Activated naive CD4-positive, alpha-beta T cell treated with anti-CD3 and anti-CD28 coated beads for 36 hours (primary cell): ENCODE measurements around the gene NAA15. TPM values are rescaled to one million over a fixed set of nuclear protein-coding genes. Genes with fewer than 3 reads are reported as not detected.
A peak's percentile ranks its signal among the peaks of the same experiment; 100 is the strongest.
"Not testable (repeated sequence)": the region's sequence is repeated elsewhere in the genome, so short reads cannot be mapped to it uniquely, and the experiment has no call there.

Experiments used
- CTCF ChIA-PET: fragments of 350-600 bp; sonication (Branson Sonifier 250); formaldehyde crosslinking; loops from one replicate; lab custom pipeline; 2021; ENCODE audit warnings: antibody characterized with exemption; lab: Charles Lee
- DNase-seq: peaks from one replicate; pipeline ENCODE4 v3.0.0-alpha.2; 2020
- H3K27ac Mint-ChIP-seq: one replicate; pipeline ENCODE4 v1.8.0; 2021; ENCODE audit warnings: mild to moderate bottlenecking, mixed read lengths
- H3K27me3 Mint-ChIP-seq: one replicate; pipeline ENCODE4 v1.8.0; 2021; ENCODE audit warnings: low read depth, mixed read lengths
- H3K36me3 Mint-ChIP-seq: one replicate; pipeline ENCODE4 v1.8.0; 2021; ENCODE audit warnings: low read depth, mixed read lengths
- H3K4me1 Mint-ChIP-seq: one replicate; pipeline ENCODE4 v1.8.0; 2021; ENCODE audit warnings: low read depth, mixed read lengths
- H3K4me3 Mint-ChIP-seq: one replicate; pipeline ENCODE4 v1.8.0; 2021; ENCODE audit warnings: mild to moderate bottlenecking, moderate library complexity, mixed read lengths
- H3K9me3 Mint-ChIP-seq: one replicate; pipeline ENCODE4 v1.8.0; 2021; ENCODE audit warnings: mixed read lengths
- intact Hi-C: fragments of 100-400 bp; cut with micrococcal nuclease; formaldehyde crosslinking; loops from one replicate; pipeline ENCODE4 v1.15.1; 2023
- total RNA-seq, 2 experiments: library from RNA; stranded (reverse); gene quantifications; one replicate each; pipeline ENCODE4 v1.2.3, GENCODE V29; 2021

The NAA15 gene
- total RNA-seq, 2 experiments from 2014 or later: 91.5 to 94.0 TPM

DNA sequence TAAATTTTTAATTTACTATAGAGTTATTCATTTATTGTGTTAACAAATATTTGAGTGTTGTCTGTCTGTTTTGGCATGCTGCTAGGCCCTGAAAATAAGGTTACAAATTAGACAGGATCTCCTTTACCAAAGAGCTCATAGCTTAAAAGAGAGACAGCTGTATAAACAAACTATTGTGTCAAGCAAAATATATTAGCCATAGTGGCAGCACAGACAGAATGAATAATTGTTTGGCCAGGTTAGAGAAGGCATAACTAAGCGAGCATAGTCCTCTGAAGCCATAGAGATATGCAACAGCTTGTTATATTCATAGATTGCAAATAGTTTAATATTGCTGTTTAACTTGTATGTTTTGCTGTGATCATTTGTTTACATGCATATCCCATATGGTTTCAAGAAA is 67.7 kb downstream of the NAA15 start:
- H3K36me3 Mint-ChIP-seq: peaks cover 34% of the 10 kb centered on the region
- H3K27me3 Mint-ChIP-seq: no peaks in the 10 kb centered on the region
- H3K4me1 Mint-ChIP-seq: peaks cover 5% of the 10 kb centered on the region
- no peak overlapping the region for H3K4me3 Mint-ChIP-seq
- H3K9me3 Mint-ChIP-seq: no peaks in the 10 kb centered on the region
- no peak overlapping the region for H3K27ac Mint-ChIP-seq
- CTCF ChIA-PET: interaction anchor here (0.6 to 0.7 kb wide), 2 partner anchors 224 to 307 kb away, joined by 3 to 5 read pairs; no protein-coding TSS in a partner anchor
- DNase-seq: no peak
- intact Hi-C loops: no loop called here

DNA sequence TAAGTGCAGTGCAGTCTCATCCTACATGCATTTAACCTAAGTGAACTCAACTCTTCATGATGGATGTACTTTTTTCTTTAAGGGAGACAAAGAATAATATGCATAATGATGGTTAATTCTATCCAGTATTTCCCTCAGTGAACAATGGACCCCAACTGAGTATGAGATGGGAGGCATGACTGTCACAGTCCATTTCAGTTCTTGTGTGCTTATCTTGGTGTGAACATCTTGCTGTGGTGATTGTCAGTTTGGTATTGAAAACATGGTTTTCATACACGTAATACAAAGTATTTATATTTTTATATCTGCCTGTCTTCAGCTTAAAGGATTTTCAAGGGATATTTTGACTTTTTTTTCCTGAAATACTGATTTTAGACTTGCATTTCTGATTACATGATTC is 72.9 kb downstream of the NAA15 start:
- H3K36me3 Mint-ChIP-seq: peaks cover 34% of the 10 kb centered on the region
- H3K27ac Mint-ChIP-seq: no peak overlapping the region
- H3K9me3 Mint-ChIP-seq: no peaks in the 10 kb centered on the region
- H3K27me3 Mint-ChIP-seq: no peaks in the 10 kb centered on the region
- intact Hi-C loops: no loop called here
- no peak overlapping the region for H3K4me3 Mint-ChIP-seq
- CTCF ChIA-PET: interaction anchor here (0.7 kb wide), 1 partner anchor 264 kb away, joined by 3 read pairs; no protein-coding TSS in a partner anchor
- peaks cover 2% of the 10 kb centered on the region for H3K4me1 Mint-ChIP-seq
- DNase-seq: no peak

DNA sequence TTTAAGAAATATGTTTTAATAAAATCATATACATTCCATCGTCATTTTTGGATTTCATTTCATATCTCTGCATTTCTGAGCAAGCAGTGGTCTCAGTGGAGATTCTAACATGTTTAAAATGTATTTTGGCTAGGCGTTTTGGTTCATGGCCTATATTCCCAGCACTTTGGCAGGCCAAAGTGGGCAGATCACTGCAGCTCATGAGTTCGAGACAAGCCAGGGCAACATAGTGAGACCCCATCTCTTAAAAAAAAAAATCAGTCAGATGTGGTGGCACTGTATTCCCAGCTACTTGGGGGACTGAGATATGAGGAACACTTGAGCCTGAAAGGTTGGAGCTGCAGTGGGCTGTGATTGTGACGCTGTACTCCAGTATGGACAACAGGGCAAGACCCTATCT is 85.1 kb downstream of the NAA15 start:
- no peaks in the 10 kb centered on the region for H3K9me3 Mint-ChIP-seq
- H3K36me3 Mint-ChIP-seq: peaks cover 18% of the 10 kb centered on the region
- peaks cover 3% of the 10 kb centered on the region for H3K4me1 Mint-ChIP-seq
- CTCF ChIA-PET: interaction anchor here (0.6 kb wide), 1 partner anchor 278 kb away, joined by 5 read pairs; no protein-coding TSS in a partner anchor
- DNase-seq: no peak
- H3K27ac Mint-ChIP-seq: no peak overlapping the region
- intact Hi-C loops: no loop called here
- no peak overlapping the region for H3K4me3 Mint-ChIP-seq
- H3K27me3 Mint-ChIP-seq: no peaks in the 10 kb centered on the region

DNA sequence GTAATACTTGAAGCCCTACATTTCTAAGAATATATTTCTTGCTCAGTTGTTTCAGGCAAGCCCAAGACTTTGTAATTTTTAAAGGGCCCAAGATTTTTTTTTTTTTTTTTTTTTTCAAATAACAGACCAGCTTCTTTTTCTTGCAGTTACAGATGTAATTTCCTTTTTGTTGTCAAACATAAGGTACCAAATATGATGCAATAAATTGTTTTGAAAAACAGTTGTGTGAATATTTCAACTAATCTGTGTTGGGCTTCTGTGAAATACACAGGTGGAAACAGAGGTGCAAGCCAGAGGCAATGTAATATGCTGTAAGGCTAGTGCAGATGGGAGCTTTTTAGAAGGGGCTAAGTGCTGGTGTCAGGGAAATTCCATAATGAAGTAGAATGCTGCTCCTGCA is 87.8 kb downstream of the NAA15 start:
- H3K9me3 Mint-ChIP-seq: no peaks in the 10 kb centered on the region
- H3K27ac Mint-ChIP-seq: no peak overlapping the region
- H3K4me1 Mint-ChIP-seq: peaks cover 3% of the 10 kb centered on the region
- CTCF ChIA-PET: no interaction called here
- no peaks in the 10 kb centered on the region for H3K27me3 Mint-ChIP-seq
- intact Hi-C loops: no loop called here
- peaks cover 30% of the 10 kb centered on the region for H3K36me3 Mint-ChIP-seq
- H3K4me3 Mint-ChIP-seq: no peak overlapping the region
- DNase-seq: no peak

DNA sequence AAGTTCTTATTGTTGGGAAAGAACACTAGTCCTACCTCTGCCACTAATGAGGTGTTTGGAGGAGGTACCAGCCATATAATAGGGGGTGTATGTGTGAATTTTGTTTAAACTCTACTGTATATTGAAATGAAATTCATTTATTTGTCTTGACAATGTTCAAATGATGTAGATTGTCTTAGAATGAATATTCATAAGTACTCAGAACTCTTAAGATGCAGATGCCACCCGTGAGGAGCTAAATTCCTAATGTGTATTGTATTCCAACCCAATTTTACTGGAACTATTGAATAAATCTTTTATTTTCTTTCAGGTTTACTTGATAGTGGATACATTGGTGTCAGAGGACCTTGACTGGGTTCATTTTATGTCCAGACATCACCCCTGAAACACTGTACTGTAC is 88.7 kb downstream of the NAA15 start:
- no peak for DNase-seq
- CTCF ChIA-PET: interaction anchor here (1.3 kb wide), 1 partner anchor 17 kb away, joined by 3 read pairs; no protein-coding TSS in a partner anchor
- Mint-ChIP-seq H3K4me1 (peaks cover 3% of the 10 kb centered on the region), H3K4me3 (no peak overlapping the region), H3K36me3 (peaks cover 32% of the 10 kb centered on the region), H3K9me3 (no peaks in the 10 kb centered on the region), H3K27me3 (no peaks in the 10 kb centered on the region), H3K27ac (no peak overlapping the region)
- intact Hi-C loops: no loop called here

DNA sequence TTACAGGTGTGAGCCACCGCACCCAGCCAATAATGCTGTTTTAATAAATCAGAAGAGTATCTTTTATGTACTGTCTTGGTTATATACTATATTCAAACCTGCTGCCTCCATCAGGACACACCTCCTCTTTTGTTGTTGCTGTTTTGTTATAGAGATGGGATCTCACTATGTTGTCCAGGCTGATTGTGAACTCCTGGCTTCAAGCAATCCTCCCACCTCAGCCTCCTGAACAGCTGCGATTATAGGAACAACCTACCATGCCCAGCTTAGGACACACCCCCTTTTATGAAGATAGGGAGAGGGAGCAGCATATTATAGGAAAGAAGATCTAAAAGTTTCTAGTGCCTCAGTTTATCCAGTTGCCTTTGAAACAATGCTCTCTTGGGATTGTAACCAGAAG is 90.4 kb downstream of the NAA15 start:
- no peaks in the 10 kb centered on the region for H3K4me1 Mint-ChIP-seq
- no peak overlapping the region for H3K27ac Mint-ChIP-seq
- H3K9me3 Mint-ChIP-seq: no peaks in the 10 kb centered on the region
- intact Hi-C loops: no loop called here
- peaks cover 32% of the 10 kb centered on the region for H3K36me3 Mint-ChIP-seq
- CTCF ChIA-PET: no interaction called here
- H3K4me3 Mint-ChIP-seq: no peak overlapping the region
- no peaks in the 10 kb centered on the region for H3K27me3 Mint-ChIP-seq
- no peak for DNase-seq

DNA sequence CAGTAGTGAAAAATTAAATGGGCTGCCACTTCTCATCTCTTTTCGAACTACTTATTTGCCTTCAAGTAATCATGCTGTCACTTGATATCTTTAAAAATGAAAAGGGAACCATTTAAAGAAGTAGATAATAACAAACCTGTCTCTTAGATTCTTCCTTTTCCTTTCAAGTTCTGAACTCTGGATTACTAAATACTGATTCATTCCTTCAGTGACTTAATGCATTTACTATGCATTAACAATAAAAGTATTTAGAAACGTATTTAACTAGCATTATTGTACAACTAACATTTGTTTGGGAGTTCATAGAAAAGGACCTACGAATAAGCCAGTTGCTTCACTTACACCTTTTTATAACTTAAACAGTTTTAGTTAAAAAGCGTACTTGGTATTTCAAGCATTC is 91.5 kb downstream of the NAA15 start:
- Mint-ChIP-seq H3K9me3 (no peaks in the 10 kb centered on the region), H3K27me3 (no peaks in the 10 kb centered on the region), H3K4me3 (no peak overlapping the region), H3K27ac (no peak overlapping the region), H3K4me1 (no peaks in the 10 kb centered on the region), H3K36me3 (peaks cover 34% of the 10 kb centered on the region)
- CTCF ChIA-PET: no interaction called here
- no peak for DNase-seq
- intact Hi-C loops: no loop called here

DNA sequence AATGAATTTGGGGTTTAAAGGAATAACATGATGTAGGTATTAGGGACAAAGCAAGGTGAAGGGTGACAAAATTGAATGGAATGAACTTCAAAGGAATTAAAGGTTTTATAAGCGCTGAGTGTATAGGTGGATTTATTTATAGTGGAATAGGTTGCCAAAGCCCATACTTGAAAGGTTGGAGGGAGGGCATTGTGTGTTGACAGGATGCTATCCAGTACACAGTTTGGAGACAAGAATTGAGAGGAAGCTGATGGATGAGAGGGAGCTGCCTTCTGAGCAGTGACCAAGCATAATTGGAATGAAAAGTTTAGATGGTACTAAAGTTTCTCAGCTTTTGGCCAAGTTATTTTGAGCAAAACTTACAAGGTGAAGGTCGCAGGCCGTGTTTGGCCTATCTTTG is 100.1 kb downstream of the NAA15 start:
- CTCF ChIA-PET: interaction anchor here (0.5 kb wide), 1 partner anchor 13 kb away, joined by 3 read pairs; no protein-coding TSS in a partner anchor
- intact Hi-C loops: no loop called here
- DNase-seq: no peak
- Mint-ChIP-seq H3K4me1 (no peaks in the 10 kb centered on the region), H3K4me3 (no peak overlapping the region), H3K27ac (no peak overlapping the region), H3K27me3 (no peaks in the 10 kb centered on the region), H3K36me3 (peaks cover 7% of the 10 kb centered on the region), H3K9me3 (no peaks in the 10 kb centered on the region)

DNA sequence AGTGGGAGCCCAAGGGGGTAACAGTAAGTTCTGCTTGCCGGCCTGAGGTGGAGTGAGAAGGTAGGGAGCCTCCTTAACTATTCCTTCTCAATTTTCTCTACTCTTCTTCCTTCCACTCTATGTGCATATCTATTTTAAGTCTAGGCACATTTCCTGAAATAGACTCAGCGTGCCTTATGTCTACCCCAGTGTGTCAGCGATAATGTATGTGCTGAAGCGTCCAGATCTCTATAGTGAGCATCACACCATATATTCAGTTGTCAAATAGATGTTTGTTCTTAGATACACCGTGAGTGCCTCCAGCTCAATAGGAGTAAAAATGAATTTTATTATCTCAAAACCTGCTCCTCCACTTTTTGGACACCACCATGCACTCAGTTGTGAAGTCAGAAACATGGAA is 101.1 kb downstream of the NAA15 start:
- intact Hi-C loops: no loop called here
- CTCF ChIA-PET: interaction anchor here (1.5 kb wide), 1 partner anchor 302 kb away, joined by 3 read pairs; no protein-coding TSS in a partner anchor
- Mint-ChIP-seq H3K4me1 (no peaks in the 10 kb centered on the region), H3K4me3 (no peak overlapping the region), H3K36me3 (peaks cover 8% of the 10 kb centered on the region), H3K27ac (no peak overlapping the region), H3K27me3 (no peaks in the 10 kb centered on the region), H3K9me3 (no peaks in the 10 kb centered on the region)
- no peak for DNase-seq

DNA sequence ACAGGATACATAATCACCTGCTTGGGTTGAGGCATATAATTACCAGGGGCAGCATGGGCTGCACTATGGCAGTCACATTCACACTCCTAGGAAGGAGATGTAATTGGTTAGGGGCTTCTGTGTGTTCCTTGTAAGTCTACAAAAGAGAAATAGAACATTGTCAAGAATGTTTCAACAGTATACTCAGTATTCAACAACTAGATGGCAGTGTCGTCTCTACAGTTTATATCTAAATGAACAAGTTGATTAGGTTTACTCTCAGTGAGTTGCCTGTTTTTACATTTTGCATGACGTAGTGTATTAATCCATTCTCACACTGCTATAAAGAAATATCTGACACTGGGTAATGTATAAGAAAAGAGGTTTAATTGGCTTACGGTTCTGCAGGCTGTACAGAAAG is 102.2 kb downstream of the NAA15 start:
- Mint-ChIP-seq H3K4me1 (no peaks in the 10 kb centered on the region), H3K9me3 (no peaks in the 10 kb centered on the region), H3K27ac (no peak overlapping the region), H3K36me3 (peaks cover 6% of the 10 kb centered on the region), H3K4me3 (no peak overlapping the region), H3K27me3 (no peaks in the 10 kb centered on the region)
- CTCF ChIA-PET: interaction anchor here (1.5 kb wide), 1 partner anchor 303 kb away, joined by 3 read pairs; no protein-coding TSS in a partner anchor
- no peak for DNase-seq
- intact Hi-C loops: no loop called here

DNA sequence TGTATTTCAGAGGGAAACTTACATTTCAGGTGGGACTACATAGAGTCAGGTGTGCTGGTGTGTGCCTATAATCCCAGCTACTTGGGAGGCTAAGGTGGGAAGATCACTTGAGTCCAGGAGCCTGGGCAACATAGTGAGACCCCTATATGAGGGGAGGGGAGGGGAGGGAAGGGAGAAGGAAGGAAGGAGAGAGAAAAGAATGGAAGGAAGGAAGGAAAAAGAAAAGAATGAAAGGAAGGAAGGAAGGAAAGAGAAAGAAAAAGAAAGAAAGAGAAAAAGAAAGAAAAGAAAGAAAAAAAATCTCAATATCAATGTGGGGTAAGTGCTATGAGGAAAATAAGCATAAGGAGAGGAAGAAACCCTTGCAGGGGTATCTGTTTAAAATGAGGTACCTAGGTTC is 109.0 kb downstream of the NAA15 start:
- CTCF ChIA-PET: no interaction called here
- Mint-ChIP-seq H3K27ac (no peak overlapping the region), H3K4me1 (no peaks in the 10 kb centered on the region), H3K36me3 (peaks cover 13% of the 10 kb centered on the region), H3K9me3 (peaks cover 7% of the 10 kb centered on the region), H3K27me3 (no peaks in the 10 kb centered on the region), H3K4me3 (no peak overlapping the region)
- DNase-seq: no peak
- intact Hi-C loops: no loop called here

DNA sequence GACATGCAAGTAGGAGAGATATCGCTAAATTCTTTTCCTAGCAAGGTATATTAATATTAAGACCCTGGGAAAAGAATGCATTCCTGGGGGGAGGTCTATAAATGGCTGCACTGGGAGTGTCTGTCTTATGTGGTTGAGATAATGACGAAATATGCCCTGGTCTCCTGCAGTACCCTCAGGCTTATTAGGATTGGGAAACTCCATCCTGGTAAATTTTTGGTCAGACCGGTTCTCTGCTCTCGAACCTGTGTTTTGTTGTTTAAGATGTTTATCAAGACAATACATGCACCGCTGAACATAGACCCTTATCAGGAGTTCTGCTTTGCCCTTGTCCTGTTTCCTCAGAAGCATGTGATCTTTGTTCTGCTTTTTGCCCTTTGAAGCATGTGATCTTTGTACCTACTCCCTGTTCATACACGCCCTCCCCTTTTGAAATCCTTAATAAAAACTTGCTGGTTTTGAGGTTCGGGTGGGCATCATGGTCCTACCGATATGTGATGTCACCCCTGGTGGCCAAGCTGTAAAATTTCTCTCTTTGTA is 113.4 kb downstream of the NAA15 start:
- CTCF ChIA-PET: interaction anchor here (1.2 to 1.5 kb wide), 2 partner anchors 73 to 238 kb away, joined by 4 to 5 read pairs; no protein-coding TSS in a partner anchor

DNA sequence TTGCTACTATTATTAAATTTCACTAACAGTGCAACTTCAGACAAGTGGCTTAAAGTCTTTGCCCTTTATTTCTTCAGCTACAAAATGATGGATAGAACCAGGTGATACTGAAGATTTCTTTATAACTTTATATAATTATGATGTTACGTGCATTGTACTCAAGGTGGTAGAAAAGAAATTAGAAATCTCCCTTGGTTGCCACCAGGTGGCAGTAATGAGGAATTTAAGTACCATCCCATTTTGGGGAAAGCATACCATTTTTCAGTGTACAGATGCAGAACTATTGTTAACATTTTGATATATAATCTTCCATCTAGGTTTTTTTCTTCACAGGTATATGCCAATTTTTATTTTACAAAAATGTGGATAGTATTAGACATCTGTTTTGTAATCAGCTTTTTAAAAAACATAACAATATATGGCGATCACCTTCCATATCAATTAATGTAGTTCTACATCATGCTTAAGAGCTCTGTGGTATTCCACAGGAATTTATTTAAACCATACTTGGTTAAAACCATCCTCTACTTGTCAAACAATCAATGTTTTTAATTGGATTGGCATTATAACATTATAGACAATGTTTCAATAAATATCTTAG is 114.9 kb downstream of the NAA15 start:
- H3K27me3 Mint-ChIP-seq: no peaks in the 10 kb centered on the region
- no peak overlapping the region for H3K27ac Mint-ChIP-seq
- DNase-seq: peak; percentile 10
- peaks cover 7% of the 10 kb centered on the region for H3K9me3 Mint-ChIP-seq
- intact Hi-C loops: loop anchor here (1.0 to 2.0 kb wide), 5 partner anchors 93 to 385 kb away; no protein-coding TSS in a partner anchor
- peaks cover 31% of the 10 kb centered on the region for H3K36me3 Mint-ChIP-seq
- H3K4me3 Mint-ChIP-seq: no peak overlapping the region
- H3K4me1 Mint-ChIP-seq: peaks cover 14% of the 10 kb centered on the region
- CTCF ChIA-PET: interaction anchor here (0.6 to 1.3 kb wide), 10 partner anchors 9 to 398 kb away, joined by 3 to 4 read pairs (median 3); no protein-coding TSS in a partner anchor

More for the DNA sequence above, 113.4 kb downstream of the NAA15 start:
- peaks cover 12% of the 10 kb centered on the region for H3K4me1 Mint-ChIP-seq
- H3K9me3 Mint-ChIP-seq, intact Hi-C loops, DNase-seq, H3K27me3 Mint-ChIP-seq, H3K27ac Mint-ChIP-seq, H3K4me3 Mint-ChIP-seq: not testable (repeated sequence)
- peaks cover 21% of the 10 kb centered on the region for H3K36me3 Mint-ChIP-seq
